Karpas-422 (cell line): ENCODE results near the gene NFE2L3. TPM values are rescaled to one million over a fixed set of nuclear protein-coding genes. Genes with fewer than 3 reads are reported as not detected.

Experiments used
- DNase-seq: peaks from one replicate; pipeline ENCODE4 v3.0.0-alpha.2; 2015
- H2AFZ ChIP-seq: fragments of 200-600 bp; sonication (generic); 2 replicates; pipeline ENCODE4 v1.6.1; 2014; ENCODE audit warnings: antibody characterized with exemption, low read length, mixed read lengths
- H3K27ac ChIP-seq: fragments of 200-600 bp; sonication (generic); 2 replicates; pipeline ENCODE4 v1.5.1; 2014; ENCODE audit warnings: mild to moderate bottlenecking, low read length, moderate library complexity
- H3K27me3 ChIP-seq: fragments of 200-600 bp; sonication (generic); 2 replicates; pipeline ENCODE4 v1.6.1; 2014; ENCODE audit warnings: low read length, mixed read lengths
- H3K36me3 ChIP-seq: fragments of 200-600 bp; sonication (generic); 2 replicates; pipeline ENCODE4 v1.6.1; 2014; ENCODE audit warnings: low read length, mixed read lengths; ENCODE audit not compliant: insufficient read depth
- H3K4me1 ChIP-seq: fragments of 200-600 bp; sonication (generic); 2 replicates; pipeline ENCODE4 v1.6.1; 2014; ENCODE audit warnings: mild to moderate bottlenecking, low read length, mixed read lengths
- H3K4me2 ChIP-seq: fragments of 200-600 bp; sonication (generic); 2 replicates; pipeline ENCODE4 v1.6.1; 2014; ENCODE audit warnings: low read length, low read depth, mild to moderate bottlenecking; ENCODE audit not compliant: poor library complexity, severe bottlenecking
- H3K4me3 ChIP-seq: fragments of 200-600 bp; sonication (generic); 2 replicates; pipeline ENCODE4 v1.5.1; 2014; ENCODE audit warnings: mild to moderate bottlenecking, antibody characterized with exemption, low read length, mixed read lengths
- H3K79me2 ChIP-seq: fragments of 200-600 bp; sonication (generic); 2 replicates; pipeline ENCODE4 v1.6.1; 2014; ENCODE audit warnings: mild to moderate bottlenecking, low read length, mixed read lengths
- H3K9ac ChIP-seq: fragments of 200-600 bp; sonication (generic); 2 replicates; pipeline ENCODE4 v1.6.0; 2014; ENCODE audit warnings: low read length
- H3K9me2 ChIP-seq: fragments of 200-600 bp; sonication (generic), shearing (Covaris generic); replicated peaks from 2 replicates; pipeline ENCODE4 v1.6.0; 2014; ENCODE audit warnings: mild to moderate bottlenecking, low read length, moderate library complexity; ENCODE audit not compliant: insufficient read depth
- H3K9me3 ChIP-seq: fragments of 300-700, 200-600 bp; sonication (generic); 2 replicates; pipeline ENCODE4 v1.6.1; 2014; ENCODE audit warnings: low read length, mixed read lengths
- H4K20me1 ChIP-seq: fragments of 200-600 bp; sonication (generic); 2 replicates; pipeline ENCODE4 v1.6.1; 2014; ENCODE audit warnings: mild to moderate bottlenecking, antibody characterized with exemption, low read length, low read depth; ENCODE audit not compliant: insufficient read depth
- total RNA-seq: library from RNA; depleted of rRNA; stranded (reverse); fragments of >200 nt; shearing (Covaris generic); gene quantifications from 2 replicates; pipeline ENCODE4 v1.2.3, GENCODE V29; 2014; ENCODE audit warnings: low replicate concordance

The NFE2L3 gene
- total RNA-seq, 1 experiment from 2014 or later: not detected

GRCh38 chr7:26188206-26188956, 36.4 kb downstream of the NFE2L3 start:
- Histone ChIP-seq H4K20me1 (peaks cover 54% of the 10 kb centered on the region), H3K27me3 (no peaks in the 10 kb centered on the region), H3K9me3 (no peaks in the 10 kb centered on the region), H3K27ac (peak overlapping the region; percentile 67), H3K4me3 (no peak overlapping the region), H3K9me2 (no peaks in the 10 kb centered on the region), H3K9ac (no peak overlapping the region), H3K4me2 (no peak overlapping the region), H3K4me1 (peaks cover 2% of the 10 kb centered on the region), H2AFZ (no peak overlapping the region), H3K36me3 (peaks cover 47% of the 10 kb centered on the region), H3K79me2 (no peaks in the 10 kb centered on the region)
- DNase-seq: peak; percentile 58

GRCh38 chr7:26188957-26189541, 37.1 kb downstream of the NFE2L3 start:
- H3K9me3 ChIP-seq: no peaks in the 10 kb centered on the region
- no peaks in the 10 kb centered on the region for H3K9me2 ChIP-seq
- no peak overlapping the region for H2AFZ ChIP-seq
- DNase-seq: peak; percentile 50
- no peak overlapping the region for H3K9ac ChIP-seq
- peaks cover 53% of the 10 kb centered on the region for H3K36me3 ChIP-seq
- no peak overlapping the region for H3K4me3 ChIP-seq
- H3K4me2 ChIP-seq: no peak overlapping the region
- peaks cover 2% of the 10 kb centered on the region for H3K4me1 ChIP-seq
- no peaks in the 10 kb centered on the region for H3K79me2 ChIP-seq
- H3K27me3 ChIP-seq: no peaks in the 10 kb centered on the region
- H3K27ac ChIP-seq: peak overlapping the region; percentile 67; the same call in 1 of the 2 replicates
- H4K20me1 ChIP-seq: peaks cover 60% of the 10 kb centered on the region

GRCh38 chr7:26189697-26190096, 37.7 kb downstream of the NFE2L3 start:
- Histone ChIP-seq H2AFZ (no peak overlapping the region), H4K20me1 (peaks cover 60% of the 10 kb centered on the region), H3K4me2 (no peak overlapping the region), H3K36me3 (peaks cover 53% of the 10 kb centered on the region), H3K4me1 (peaks cover 2% of the 10 kb centered on the region), H3K79me2 (no peaks in the 10 kb centered on the region), H3K9me2 (no peaks in the 10 kb centered on the region), H3K9me3 (no peaks in the 10 kb centered on the region), H3K4me3 (no peak overlapping the region), H3K9ac (no peak overlapping the region), H3K27me3 (no peaks in the 10 kb centered on the region), H3K27ac (no peak overlapping the region)
- DNase-seq: peak; percentile 51

DNA sequence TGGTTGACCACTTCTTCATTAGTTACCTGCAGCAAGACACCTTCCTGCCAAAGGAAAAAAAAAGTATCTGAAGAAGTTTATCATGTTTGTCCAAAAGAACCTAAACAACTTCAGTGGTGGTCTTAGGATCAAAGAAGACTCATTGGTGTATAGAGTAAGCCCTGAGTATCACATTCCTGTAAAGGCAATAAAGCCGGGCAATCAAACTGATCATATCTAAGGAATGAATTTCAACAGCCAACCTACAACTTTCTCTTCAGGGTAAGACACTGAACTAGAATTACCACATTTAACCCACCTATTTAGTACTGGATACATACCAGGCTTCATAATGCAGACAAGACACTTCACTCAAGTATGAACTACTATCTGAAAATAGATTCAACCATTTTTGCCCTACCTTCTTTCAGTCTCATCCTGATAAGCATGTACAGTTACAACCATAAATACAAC, 38.4 kb downstream of the NFE2L3 start:
- H3K4me1 ChIP-seq: peaks cover 5% of the 10 kb centered on the region

DNA sequence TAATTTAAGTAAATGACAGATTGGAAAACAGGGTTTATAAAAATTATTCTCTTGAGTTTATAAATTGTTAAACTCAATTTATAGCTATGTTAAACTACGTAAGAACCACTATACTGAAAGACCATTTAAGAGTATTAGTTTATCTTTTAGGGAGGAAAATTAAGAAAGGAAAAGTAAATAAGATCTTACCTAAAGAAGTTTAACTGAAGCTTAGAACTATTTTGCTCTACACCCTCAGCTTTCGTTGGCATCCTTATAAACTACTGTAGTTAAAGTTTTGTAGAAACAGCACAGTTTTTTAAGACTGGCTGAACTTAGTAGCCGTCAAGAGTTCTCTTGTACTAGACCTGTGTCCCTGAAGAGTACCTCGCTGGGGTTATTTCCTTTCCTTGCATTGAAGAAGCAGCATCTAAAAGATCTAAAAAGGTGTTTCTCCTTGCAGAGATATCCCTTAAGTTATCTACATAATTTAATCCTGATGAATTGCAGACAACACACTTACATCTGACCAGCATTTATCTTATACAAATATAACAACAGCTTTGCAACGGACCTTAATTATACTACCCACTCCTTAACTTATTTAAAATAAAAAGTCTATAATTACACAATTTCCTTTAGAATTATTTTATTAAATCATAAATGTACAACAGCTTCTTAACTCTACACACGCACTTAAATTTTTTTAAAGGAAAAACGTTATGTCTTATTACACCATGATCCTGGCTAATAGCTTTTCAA, 39.4 kb downstream of the NFE2L3 start:
- Histone ChIP-seq H2AFZ (no peak overlapping the region), H3K27me3 (no peaks in the 10 kb centered on the region), H3K9me3 (no peaks in the 10 kb centered on the region), H3K79me2 (peaks cover 11% of the 10 kb centered on the region), H3K4me1 (peaks cover 12% of the 10 kb centered on the region), H3K9ac (no peak overlapping the region), H3K36me3 (peaks cover 67% of the 10 kb centered on the region), H4K20me1 (peaks cover 72% of the 10 kb centered on the region), H3K4me3 (no peak overlapping the region), H3K4me2 (no peak overlapping the region), H3K27ac (no peak overlapping the region), H3K9me2 (no peaks in the 10 kb centered on the region)
- no peak for DNase-seq

More for the DNA sequence above, 38.4 kb downstream of the NFE2L3 start:
- Histone ChIP-seq H3K79me2 (peaks cover 3% of the 10 kb centered on the region; the same call in 1 of the 2 replicates), H4K20me1 (peaks cover 65% of the 10 kb centered on the region), H3K9me3 (no peaks in the 10 kb centered on the region), H3K9me2 (no peaks in the 10 kb centered on the region), H3K9ac (no peak overlapping the region), H3K27ac (no peak overlapping the region), H3K27me3 (no peaks in the 10 kb centered on the region), H3K36me3 (peaks cover 58% of the 10 kb centered on the region), H2AFZ (no peak overlapping the region), H3K4me2 (no peak overlapping the region), H3K4me3 (no peak overlapping the region)
- DNase-seq: peak; percentile 44

DNA sequence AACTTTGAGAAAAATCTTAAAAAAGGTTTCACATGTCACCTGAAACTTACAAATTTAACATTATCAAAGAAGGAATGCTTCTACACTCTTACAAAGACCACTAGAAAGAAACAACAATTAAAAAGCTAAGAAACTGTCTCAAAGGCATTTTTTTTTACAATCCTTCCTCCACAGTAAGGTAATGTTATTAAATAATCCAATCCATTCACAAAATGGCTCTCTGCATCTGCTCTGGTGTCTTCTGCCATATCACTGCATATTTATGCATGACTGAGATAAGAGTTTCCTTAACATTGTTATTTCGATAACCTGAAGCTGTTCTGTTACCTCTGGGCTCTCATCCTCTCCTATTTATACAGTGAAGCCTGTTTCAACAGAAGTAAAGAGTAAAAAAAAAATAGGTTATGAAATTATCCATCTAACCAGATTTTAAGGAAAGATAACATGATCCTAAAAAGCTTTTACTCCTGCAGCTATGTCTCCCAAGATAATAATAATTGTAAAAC, 40.0 kb downstream of the NFE2L3 start:
- Histone ChIP-seq H3K9me3 (no peaks in the 10 kb centered on the region), H4K20me1 (peaks cover 77% of the 10 kb centered on the region), H3K79me2 (peaks cover 17% of the 10 kb centered on the region), H3K4me2 (no peak overlapping the region), H3K9ac (no peak overlapping the region), H3K36me3 (peaks cover 73% of the 10 kb centered on the region), H3K9me2 (no peaks in the 10 kb centered on the region), H3K27ac (no peak overlapping the region), H2AFZ (no peak overlapping the region), H3K4me3 (no peak overlapping the region), H3K4me1 (peaks cover 18% of the 10 kb centered on the region), H3K27me3 (no peaks in the 10 kb centered on the region)
- DNase-seq: no peak

GRCh38 chr7:26192485-26193087, 40.6 kb downstream of the NFE2L3 start:
- Histone ChIP-seq H3K36me3 (peaks cover 79% of the 10 kb centered on the region), H3K27ac (no peak overlapping the region), H4K20me1 (peaks cover 83% of the 10 kb centered on the region), H2AFZ (no peak overlapping the region), H3K4me1 (peaks cover 24% of the 10 kb centered on the region), H3K9me3 (no peaks in the 10 kb centered on the region), H3K27me3 (no peaks in the 10 kb centered on the region), H3K9ac (no peak overlapping the region), H3K4me2 (no peak overlapping the region), H3K4me3 (no peak overlapping the region), H3K9me2 (no peaks in the 10 kb centered on the region), H3K79me2 (peaks cover 23% of the 10 kb centered on the region)
- DNase-seq: peak; percentile 53
